GM21723 (cell line): Measurements from ENCODE around the gene MARCHF2.
A peak's percentile ranks its signal among the peaks of the same experiment; 100 is the strongest.
"Not testable (repeated sequence)": the region's sequence is repeated elsewhere in the genome, so short reads cannot be mapped to it uniquely, and the experiment has no call there.

ENCODE experiments used
- ATAC-seq: cut with Tn5 transposase; IDR thresholded peaks from one replicate; pipeline ENCODE4 v1.9.1; 2021; ENCODE audit warnings: mild to moderate bottlenecking, moderate library complexity; ENCODE audit not compliant: unreplicated experiment

Gene MARCHF2

DNA sequence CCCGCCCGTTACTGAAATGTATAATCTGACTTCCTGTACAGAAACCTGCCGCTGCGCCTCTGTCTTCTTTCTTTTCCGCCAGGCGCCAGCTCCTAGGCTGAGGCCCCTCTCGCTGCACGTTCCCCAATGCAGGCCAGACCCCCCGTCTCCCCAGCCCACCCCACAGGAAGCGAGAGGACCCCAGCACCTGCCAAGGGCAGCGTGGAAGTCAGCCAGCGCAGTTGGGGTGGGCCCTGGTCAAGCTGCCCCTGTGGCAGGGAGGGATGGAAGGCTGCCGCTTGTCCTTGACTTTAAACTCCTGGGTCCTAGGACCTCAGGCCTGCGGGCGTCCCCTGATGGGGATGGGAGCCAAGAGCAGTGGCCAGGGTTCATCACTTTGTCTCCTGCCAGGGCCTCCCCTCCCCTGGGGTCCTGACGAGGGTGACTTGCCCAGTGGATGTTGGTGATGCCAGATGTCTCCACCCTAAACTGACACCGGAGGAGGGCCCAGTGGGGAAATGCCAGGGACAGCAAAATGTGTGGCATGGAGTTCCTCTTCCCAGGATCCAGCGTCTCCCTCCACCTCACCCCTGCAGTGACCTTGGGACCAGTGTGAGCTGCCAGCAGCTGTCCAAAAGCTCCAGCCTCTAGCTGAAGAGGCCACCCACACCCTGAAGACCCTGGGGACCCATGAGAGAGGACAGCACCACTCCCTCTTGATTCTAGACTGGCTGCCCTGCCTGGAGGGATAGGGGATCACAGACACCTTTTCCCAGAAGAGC is 8.5 kb upstream of the MARCHF2 start:
- ATAC-seq: no peak

DNA sequence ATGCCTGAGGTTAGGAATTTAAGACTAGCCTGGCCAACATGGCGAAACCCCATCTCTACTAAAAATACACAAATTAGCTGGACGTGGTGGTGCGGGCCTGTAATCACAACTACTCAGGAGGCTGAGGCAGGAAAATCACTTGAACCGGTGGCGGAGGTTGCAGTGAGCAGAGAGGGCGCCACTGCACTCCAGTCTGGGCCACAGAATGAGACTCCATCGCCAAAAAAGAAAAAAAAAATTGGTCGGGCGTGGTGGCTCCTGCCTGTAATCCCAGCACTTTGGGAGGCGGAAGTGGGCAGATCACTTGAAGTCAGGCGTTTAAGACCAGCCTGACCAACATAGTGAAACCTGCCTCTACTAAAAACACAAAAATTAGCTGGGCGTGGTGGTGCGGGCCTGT is 2.4 kb upstream of the MARCHF2 start:
- ATAC-seq: not testable (repeated sequence)

DNA sequence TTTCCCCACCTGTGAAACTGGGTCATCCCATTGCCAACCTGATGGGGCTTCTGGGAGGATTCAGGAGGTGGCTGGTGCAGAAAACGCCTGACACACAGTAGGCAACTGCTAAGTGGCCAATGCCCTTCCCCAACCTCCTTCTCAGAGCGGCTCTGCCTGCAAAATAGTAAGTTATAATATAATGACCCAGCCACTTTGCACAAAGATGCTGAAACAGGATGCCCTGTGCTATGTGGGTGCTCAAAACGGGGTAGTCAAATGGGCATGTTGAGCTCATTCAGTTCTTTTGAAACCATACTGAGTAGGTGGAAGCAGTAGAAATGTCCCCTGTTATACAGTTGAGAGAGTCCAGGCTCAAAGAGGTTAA is 507 bp downstream of the MARCHF2 start:
- no peak for ATAC-seq

DNA sequence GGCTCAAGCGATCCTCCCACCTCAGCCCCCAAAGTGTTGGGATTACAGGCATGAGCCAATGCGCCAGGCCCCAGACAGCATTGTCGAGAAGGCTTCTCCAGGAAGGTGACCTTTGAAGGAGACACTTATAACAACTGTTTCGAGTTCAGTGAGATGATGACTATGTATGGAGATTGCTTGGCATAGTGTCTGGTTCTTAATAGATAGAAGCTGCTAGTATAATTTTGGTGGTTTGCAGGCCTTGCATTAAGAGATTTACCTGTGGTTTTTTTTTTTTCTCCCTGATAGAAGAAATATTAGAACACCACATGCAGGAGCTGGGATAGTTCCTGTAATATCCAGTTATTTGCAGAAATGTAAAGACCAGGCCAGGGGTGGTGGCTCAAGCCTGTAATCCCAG is 3.7 kb downstream of the MARCHF2 start:
- no peak for ATAC-seq

DNA sequence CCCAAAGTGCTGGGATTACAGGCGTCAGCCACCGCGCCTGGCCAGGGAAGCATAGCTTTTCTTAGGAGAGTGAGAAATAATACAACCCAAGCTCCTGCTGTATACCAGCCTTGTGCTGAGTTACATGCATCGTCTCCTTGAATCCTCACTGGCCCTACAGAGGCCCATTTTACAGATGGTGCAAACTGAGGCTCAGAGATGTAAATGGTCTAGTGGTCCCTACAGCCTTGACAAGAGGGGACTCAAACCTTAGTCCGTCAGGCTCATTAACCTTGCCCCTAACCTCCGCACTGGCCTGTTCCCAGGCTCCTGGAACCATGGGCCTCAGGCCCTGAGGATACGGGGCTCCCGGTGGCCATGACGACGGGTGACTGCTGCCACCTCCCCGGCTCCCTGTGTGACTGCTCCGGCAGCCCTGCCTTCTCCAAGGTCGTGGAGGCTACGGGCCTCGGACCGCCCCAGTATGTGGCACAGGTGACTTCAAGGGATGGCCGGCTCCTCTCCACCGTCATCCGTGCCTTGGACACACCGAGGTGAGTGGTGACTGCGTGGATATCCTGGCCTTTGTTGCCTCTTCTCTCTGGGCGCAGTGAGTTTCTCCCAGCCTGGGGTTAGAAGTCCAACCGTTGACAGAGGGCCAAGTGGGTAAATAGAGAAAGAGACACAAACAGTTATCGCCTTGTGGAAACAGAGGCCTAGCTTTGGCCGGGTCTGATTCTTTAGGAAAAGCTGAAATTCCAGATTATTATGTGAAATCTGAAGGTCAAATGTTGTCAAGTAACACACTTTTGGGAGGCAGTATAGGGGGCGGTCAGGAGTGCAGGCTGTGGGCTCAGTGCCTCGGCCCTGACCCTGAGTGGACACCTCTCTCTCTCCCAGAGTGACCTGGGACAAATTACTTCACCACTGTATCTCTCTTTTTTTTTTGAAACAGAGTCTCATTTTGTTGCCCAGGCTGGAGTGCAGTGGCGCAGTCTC is 8.7 kb downstream of the MARCHF2 start:
- ATAC-seq: no peak

DNA sequence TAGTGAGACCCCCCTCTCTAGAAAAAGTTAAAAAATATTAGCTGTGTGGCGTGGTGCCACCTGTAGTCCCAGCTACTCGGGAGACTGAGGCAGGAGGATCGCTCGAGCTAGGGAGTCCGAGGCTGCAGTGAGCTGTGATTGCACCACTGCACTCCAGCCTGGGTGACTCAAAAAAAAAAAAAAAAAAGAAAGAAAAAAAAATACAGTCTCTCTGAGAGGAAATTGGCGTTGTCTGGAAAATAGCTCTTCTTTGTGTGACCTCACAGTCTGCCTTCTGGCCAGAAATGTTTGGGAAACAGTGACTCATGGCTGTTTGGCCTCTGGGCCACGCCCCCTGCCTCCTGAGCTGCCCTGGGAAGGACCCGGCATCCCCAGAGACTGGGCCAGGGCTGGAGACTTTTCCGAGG is 10.7 kb downstream of the MARCHF2 start:
- ATAC-seq: no peak

DNA sequence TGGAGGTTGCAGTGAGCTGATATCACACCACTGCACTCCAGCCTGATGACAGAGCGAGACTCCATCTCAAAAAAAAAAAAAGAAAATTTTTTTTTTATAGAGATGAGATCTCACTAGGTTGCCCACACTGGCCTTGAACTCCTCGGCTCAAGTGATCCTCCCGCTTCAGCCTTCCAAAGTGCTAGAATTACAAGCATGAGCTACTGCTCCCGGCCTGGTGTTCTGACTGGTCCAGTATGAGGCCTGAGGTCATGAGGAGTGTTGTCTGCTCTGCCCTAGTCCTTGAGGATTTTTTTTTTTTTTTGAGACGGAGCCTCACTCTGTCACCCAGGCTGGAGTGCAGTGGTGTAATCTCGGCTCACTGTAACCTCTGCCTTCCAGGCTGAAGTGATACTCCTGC is 12.2 kb downstream of the MARCHF2 start:
- not testable (repeated sequence) for ATAC-seq

DNA sequence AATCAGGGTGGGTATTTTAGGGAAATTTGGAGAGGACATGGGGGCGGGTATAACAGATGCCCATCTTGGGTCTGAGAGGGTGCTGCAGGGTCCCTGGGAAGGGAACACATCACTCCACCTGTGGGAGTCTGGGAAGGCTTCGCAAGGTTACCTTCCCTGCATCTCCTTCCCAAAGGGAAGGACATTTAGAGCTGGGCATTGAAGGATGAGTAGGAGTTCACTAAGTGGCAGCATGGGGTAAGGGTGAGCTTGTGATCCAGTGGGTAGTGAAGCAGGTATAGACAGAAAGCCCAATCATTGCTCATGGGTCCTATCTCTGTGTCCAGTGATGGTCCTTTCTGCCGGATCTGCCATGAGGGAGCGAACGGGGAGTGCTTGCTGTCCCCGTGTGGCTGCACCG is 13.2 kb downstream of the MARCHF2 start:
- no peak for ATAC-seq

DNA sequence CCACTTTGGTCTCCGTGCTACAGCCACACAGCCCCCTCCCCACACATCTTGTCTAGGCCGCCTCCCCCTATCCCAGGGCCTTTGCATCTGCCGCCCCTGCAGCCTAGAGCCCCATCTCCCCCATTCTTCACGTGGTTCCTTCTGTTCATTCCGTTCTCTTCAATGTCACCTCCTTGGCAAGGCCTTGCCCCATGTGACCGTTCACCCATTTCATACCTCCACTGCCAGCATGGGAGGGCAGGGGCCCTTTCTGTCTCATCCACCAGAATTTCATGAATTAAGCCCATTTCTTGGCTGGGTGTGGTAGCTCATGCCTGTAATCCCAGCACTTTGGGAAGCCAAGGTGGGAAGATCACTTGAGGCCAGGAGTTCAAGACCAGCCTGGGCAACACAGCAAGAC is 15.9 kb downstream of the MARCHF2 start:
- no peak for ATAC-seq

DNA sequence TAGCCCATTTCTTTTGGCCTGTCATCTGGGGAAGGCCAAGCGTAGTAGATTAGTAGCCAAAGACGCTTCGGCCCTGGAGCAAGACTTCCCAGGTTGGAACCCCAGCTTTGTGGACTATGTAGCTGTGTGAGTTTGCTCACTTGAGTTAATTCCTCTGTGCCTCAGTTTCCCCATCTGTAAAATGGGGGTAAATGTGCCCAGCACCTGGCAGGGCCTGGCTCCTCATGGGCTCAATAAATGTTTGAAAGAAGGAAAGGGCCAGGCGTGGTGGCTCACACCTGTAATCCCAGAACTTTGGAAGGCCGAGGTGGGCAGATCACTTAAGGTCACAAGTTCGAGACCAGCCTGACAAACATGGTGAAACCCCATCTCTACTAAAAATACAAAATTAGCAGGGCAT is 16.7 kb downstream of the MARCHF2 start:
- ATAC-seq: no peak

DNA sequence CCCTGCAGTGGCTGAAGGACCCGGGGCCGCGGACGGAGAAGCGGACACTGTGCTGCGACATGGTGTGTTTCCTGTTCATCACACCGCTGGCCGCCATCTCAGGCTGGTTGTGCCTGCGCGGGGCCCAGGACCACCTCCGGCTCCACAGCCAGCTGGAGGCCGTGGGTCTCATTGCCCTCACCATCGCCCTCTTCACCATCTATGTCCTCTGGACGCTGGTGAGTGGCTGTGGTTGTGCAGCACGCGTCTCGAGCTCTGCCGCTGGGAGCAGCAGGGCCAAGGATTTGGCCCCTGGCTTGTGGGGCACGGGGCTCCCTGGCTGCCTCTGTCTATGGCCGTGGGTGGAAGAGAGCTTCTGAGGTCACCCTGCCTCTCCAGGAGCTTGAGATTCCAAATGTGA is 17.5 kb downstream of the MARCHF2 start:
- ATAC-seq: no peak

DNA sequence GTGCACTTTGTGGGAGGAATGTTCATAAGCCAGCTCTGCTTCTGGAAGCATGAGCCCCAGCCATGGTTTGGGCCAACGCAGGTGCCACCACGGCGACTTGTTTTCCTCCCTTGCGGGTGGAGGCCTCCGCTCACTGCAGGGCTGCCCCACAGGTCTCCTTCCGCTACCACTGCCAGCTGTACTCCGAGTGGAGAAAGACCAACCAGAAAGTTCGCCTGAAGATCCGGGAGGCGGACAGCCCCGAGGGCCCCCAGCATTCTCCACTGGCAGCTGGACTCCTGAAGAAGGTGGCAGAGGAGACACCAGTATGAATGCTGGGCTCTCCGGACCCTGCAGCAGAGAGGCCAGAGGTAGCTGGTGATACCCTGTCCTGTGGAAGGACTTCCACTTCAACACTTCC is 25.1 kb downstream of the MARCHF2 start:
- no peak for ATAC-seq

DNA sequence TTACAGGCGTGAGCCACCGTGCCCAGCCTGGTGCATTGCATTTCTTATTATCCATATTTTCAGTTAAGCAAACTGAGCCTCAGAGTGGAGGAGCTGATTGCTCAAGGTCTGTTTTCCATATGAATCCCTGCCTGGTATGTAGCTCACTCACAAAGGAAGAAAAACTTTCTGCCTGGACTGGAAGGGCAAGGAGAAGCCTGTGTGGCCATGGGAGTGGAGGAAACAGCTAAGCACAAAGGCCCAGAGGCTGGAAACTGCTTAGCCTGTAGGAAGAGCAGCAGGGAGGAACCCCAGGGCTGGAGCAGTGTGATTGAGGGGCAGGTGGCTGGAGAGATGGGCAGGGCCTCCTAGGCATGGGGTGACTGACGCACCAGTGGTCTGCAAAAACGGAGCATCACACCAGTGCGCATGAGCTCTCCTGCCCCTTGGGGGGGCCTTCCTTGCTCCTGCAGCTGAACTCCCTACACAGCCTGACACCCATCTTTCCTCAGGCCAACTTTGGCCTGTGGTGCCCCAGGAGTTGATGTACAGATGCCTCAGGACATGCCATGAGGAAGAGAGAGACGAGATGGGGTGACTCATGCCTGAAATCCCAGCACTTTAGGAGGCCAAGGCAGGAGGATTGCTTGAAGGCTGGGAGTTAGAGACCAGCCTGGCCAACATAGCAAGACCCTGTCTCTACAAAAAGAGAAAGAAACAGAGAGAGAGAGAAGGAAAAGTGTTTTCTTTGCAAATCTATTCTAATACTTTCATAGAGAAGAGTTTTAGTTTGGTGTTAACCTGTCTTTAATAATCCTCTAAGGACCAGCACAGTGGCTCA is 28.8 kb downstream of the MARCHF2 start:
- ATAC-seq: no peak

DNA sequence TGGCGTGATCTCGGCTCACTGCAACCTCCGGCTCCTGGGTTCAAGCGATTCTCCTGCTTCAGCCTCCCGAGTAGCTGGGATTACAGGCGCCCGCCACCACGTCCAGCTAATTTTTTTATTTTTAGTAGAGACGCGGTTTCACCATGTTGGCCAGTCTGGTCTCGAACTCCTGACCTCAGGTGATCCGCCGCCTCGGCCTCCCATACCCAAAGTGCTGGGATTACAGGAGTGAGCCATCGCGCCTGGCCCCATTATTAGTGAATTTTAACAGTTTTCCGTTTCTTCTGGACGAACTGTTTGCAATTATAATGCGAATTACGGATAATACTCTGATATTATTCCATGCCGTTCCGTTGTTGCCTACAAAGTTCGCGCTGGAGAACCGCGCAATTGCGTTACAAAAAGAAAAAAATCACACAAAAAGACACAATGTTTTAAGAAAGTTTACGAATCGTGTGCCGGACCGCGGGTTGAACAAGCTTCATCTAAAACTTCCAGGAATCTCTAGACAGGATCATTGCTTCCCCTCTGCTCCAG is 31.1 kb downstream of the MARCHF2 start:
- not testable (repeated sequence) for ATAC-seq

DNA sequence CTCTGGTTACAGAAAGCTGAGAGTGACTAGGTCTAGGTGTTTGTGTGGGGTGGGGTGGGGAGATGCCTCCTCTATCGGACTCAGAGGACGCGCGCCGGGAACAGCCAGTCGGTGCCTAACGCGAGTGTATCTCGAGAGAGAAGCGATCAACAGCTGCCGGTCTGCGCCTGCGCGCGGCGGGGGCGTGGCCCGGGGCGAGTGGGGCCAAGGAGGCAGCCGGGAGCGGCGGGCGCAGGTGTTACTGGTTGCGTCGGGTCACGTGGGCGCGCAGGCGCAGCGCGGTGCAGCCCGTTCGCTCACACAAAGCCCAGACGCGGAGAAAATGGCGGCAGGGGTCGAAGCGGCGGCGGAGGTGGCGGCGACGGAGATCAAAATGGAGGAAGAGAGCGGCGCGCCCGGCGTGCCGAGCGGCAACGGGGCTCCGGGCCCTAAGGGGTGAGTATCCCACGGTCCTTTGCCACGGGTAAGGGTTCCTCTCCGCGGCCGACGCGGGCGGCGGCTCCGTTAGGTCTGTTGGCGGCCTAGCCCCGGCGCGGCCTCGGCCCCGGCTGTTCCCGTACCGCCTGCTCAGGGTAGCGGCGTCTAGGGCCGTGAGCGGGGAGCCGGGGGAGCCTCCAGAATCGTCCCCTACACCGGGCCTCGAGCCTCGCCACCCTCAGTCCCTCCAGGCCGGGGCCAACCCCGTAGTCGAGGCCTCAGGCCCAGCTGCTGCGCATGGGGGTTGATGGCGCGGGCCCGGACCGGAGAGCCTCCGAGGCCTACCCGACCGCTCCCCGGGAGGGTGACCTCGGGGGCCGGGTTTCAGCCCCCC is 31.8 kb downstream of the MARCHF2 start, which contains the start of gene HNRNPM:
Gene HNRNPM (plus strand): TSS at position 299 of the 811 bp plus-strand sequence. CDS start 24 bp downstream, at position 323.
- ATAC-seq: peak; percentile 79

DNA sequence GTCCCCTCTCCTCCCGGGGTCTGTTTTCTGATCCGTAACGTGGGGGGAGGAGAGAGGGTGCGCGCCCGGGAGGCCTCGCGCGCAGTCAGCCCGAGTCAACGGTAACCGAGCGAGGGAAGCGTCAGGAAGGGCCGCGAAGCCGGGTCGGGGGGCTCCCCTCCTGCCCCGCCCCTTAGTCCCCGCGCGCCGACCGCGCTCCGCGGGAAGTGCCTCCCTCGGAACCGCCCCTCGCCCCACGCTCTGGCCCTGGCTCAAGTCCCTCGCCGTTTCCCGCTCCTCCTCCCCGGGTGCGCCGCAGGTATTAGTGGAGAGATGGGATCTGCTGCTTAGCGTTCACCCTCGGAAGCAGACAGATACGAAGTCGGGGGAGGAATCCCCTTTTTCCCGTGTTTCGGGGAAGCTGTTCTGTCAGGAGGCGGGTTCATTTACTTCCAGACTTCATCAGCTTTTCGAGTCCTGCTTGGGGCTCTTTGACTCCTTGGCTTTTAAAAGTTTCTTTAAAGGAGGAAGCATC is 32.4 kb downstream of the MARCHF2 start:
- peak; percentile 39 for ATAC-seq

DNA sequence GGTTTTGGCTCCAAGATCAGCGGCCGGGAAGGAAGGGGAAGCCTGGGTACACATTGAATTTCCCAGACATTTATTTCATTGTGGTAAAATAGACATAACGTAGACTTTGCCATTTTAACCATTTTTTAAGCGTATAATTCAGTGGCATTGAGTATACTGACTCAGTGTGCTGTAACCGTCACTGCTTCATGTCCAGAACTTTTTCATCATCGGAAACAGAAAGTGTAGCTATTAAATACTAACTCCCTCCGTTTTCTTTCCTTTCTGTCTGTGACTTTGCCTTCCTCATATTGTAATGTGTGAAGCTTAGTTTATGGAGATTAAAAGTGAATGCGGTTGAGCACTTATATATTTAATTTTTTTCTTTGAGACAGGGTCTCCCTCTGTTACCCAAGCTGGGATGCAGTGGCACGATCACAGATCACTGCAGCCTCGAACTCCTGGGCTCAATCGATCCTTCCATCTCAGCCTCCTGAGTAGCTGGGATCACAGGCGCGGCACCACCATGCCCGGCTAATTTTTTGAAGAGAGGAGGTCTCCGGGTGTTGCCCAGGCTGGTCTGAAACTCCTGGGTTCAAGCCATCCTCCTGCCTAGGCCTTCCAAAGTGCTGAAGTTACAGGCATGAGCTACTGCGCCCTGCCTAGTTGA is 33.1 kb downstream of the MARCHF2 start:
- no peak for ATAC-seq

DNA sequence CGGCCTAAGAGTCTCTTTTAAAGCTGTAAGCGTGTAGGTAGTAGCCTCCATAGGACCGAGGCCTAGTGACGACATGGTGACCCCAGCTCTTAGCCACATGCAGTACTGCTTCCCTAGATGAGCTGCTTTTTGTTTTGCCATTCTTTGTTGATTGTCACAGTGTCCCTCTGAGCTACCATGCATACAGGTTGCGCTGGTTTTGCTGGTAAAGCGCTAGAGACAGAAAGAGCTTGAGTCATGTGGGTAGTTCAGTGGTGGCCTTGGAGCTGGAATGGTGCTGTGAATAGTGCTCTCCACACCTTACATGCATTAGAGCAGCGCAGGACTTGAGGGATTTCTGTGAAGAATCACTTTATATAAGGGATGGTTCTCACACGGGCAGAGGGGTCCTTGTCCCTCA is 36.7 kb downstream of the MARCHF2 start:
- ATAC-seq: no peak

DNA sequence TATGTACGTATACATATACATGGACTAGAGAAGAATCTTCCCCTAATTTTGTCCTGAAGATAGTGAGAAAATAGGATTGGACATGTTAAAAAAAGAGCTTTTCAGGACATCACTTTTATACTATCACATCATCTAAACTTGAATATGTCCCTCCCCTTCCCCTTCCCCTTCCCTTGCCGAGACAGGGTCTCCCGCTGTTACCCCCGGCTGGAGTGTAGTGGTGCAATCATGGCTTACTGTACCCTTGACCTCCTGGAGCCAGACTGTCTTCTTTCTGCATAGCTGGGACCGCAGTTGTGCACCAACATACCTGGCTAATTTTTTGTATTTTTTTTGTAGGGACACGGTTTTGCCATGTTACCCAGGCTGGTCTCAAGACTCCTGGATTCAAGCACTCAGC is 38.3 kb downstream of the MARCHF2 start:
- ATAC-seq: no peak
